Left ventricle myocardium inferior (tissue), 1 donor: ENCODE data around the gene CNTNAP2. TPM values are rescaled to one million over a fixed set of nuclear protein-coding genes. Genes with fewer than 3 reads are reported as not detected.
A peak's percentile ranks its signal among the peaks of the same experiment; 100 is the strongest.

Experiments
- DNase-seq: peaks from one replicate; pipeline ENCODE4 v3.0.0-alpha.2; 2020
- H3K27ac ChIP-seq: fragments of 200-600 bp; replicated peaks from 2 replicates; pipeline ENCODE4 v1.8.0; 2021
- H3K27me3 ChIP-seq: fragments of 200-600 bp; 2 replicates; pipeline ENCODE4 v1.8.0; 2021; ENCODE audit warnings: low read depth
- H3K36me3 ChIP-seq: fragments of 200-600 bp; 2 replicates; pipeline ENCODE4 v1.8.0; 2021
- H3K4me1 ChIP-seq: fragments of 200-600 bp; 2 replicates; pipeline ENCODE4 v1.8.0; 2021
- H3K4me3 ChIP-seq: fragments of 200-600 bp; 2 replicates; pipeline ENCODE4 v1.8.0; 2021; ENCODE audit warnings: mild to moderate bottlenecking, moderate library complexity
- H3K9me3 ChIP-seq: fragments of 200-600 bp; replicated peaks from 2 replicates; pipeline ENCODE4 v1.8.0; 2021
- CTCF ChIP-seq: fragments of 200-600 bp; IDR thresholded peaks from 2 replicates; pipeline ENCODE4 v1.8.0; 2021; ENCODE audit warnings: antibody characterized with exemption, mild to moderate bottlenecking, borderline replicate concordance
- intact Hi-C: fragments of 100-400 bp; cut with micrococcal nuclease; formaldehyde crosslinking; loops from one replicate; pipeline ENCODE4 v1.11.0; 2022
- total RNA-seq: library from RNA; stranded (reverse); fragmentation: NEBNext Ultra II Directional; extraction: Animal tissue kit (Norgen Biotek cat#: 25700); gene quantifications from one replicate; pipeline ENCODE4 v1.2.1, GENCODE V29; 2021
- donor health status: DM: no; HTN: yes; CAD: no; lungs with severe emphysema.

The CNTNAP2 gene
- total RNA-seq, 1 donor from 2014 or later = 0.99 TPM

GRCh38 chr7:148261523-148261922, 2144.9 kb downstream of the CNTNAP2 start:
- intact Hi-C loops = no loop called here
- H3K27ac ChIP-seq = no peak overlapping the region
- H3K4me1 ChIP-seq = peaks cover 7% of the 10 kb centered on the region
- H3K27me3 ChIP-seq = peaks cover 45% of the 10 kb centered on the region
- H3K36me3 ChIP-seq = no peaks in the 10 kb centered on the region
- no peaks in the 10 kb centered on the region for H3K9me3 ChIP-seq
- no peak for TF ChIP-seq CTCF
- no peak for DNase-seq
- H3K4me3 ChIP-seq = no peak overlapping the region

- DNase-seq = no peak
- H3K9me3 ChIP-seq = no peaks in the 10 kb centered on the region
- H3K4me1 ChIP-seq = peaks cover 7% of the 10 kb centered on the region
- peaks cover 45% of the 10 kb centered on the region for H3K27me3 ChIP-seq
- H3K27ac ChIP-seq = no peak overlapping the region
- H3K36me3 ChIP-seq = no peaks in the 10 kb centered on the region
- no peak for TF ChIP-seq CTCF
- H3K4me3 ChIP-seq = no peak overlapping the region
- intact Hi-C loops = no loop called here
Observed at GRCh38 chr7:148261996-148262688, 2145.5 kb downstream of the CNTNAP2 start.

GRCh38 chr7:148262721-148263229, 2146.2 kb downstream of the CNTNAP2 start:
- H3K27ac ChIP-seq = no peak overlapping the region
- no peak overlapping the region for H3K4me3 ChIP-seq
- peaks cover 45% of the 10 kb centered on the region for H3K27me3 ChIP-seq
- H3K9me3 ChIP-seq = no peaks in the 10 kb centered on the region
- TF ChIP-seq CTCF = peak; percentile 95
- peak; percentile 58 for DNase-seq
- intact Hi-C loops = no loop called here
- no peaks in the 10 kb centered on the region for H3K36me3 ChIP-seq
- H3K4me1 ChIP-seq = peaks cover 7% of the 10 kb centered on the region

GRCh38 chr7:148264933-148265557, 2148.4 kb downstream of the CNTNAP2 start:
- Histone ChIP-seq H3K9me3 (no peaks in the 10 kb centered on the region), H3K4me1 (peaks cover 7% of the 10 kb centered on the region), H3K36me3 (no peaks in the 10 kb centered on the region), H3K4me3 (no peak overlapping the region), H3K27me3 (peaks cover 48% of the 10 kb centered on the region), H3K27ac (no peak overlapping the region)
- peak; percentile 64 for TF ChIP-seq CTCF
- no peak for DNase-seq
- intact Hi-C loops = no loop called here

GRCh38 chr7:148265896-148266295, 2149.3 kb downstream of the CNTNAP2 start:
- H3K36me3 ChIP-seq = no peaks in the 10 kb centered on the region
- peaks cover 7% of the 10 kb centered on the region for H3K4me1 ChIP-seq
- peaks cover 57% of the 10 kb centered on the region for H3K27me3 ChIP-seq
- H3K27ac ChIP-seq = no peak overlapping the region
- no peaks in the 10 kb centered on the region for H3K9me3 ChIP-seq
- H3K4me3 ChIP-seq = no peak overlapping the region
- no peak for DNase-seq
- no peak for TF ChIP-seq CTCF
- intact Hi-C loops = no loop called here
